HG03457 (cell line): Measurements from ENCODE around the gene MFSD2A.
"Not testable (repeated sequence)": the region's sequence is repeated elsewhere in the genome, so short reads cannot be mapped to it uniquely, and the experiment has no call there.

Experiments used
- ATAC-seq: cut with Tn5 transposase; IDR thresholded peaks from one replicate; pipeline ENCODE4 v1.9.1; 2021; ENCODE audit warnings: moderate number of reproducible peaks; ENCODE audit not compliant: unreplicated experiment

MFSD2A gene

GRCh38 chr1:39964552-39964951 lies 9.6 kb downstream of the MFSD2A start:
- ATAC-seq, result no peak

GRCh38 chr1:39965044-39965443 lies 10.1 kb downstream of the MFSD2A start:
- no peak for ATAC-seq

- ATAC-seq, result no peak
These were observed 14.1 kb downstream of the MFSD2A start for GRCh38 chr1:39969048-39969447.

GRCh38 chr1:39969531-39970270 lies 14.8 kb downstream of the MFSD2A start:
- no peak for ATAC-seq

- ATAC-seq, result no peak
These were observed 15.3 kb downstream of the MFSD2A start for GRCh38 chr1:39970274-39970673.

- no peak for ATAC-seq
These were observed 16.2 kb downstream of the MFSD2A start for GRCh38 chr1:39971138-39971537.

- no peak for ATAC-seq
These were observed 18.7 kb downstream of the MFSD2A start for GRCh38 chr1:39973503-39974135.

- no peak for ATAC-seq
These were observed 21.8 kb downstream of the MFSD2A start for GRCh38 chr1:39976732-39977131.

GRCh38 chr1:39977202-39977601 lies 22.3 kb downstream of the MFSD2A start:
- ATAC-seq, result no peak

- ATAC-seq, result no peak
These were observed 24.7 kb downstream of the MFSD2A start for GRCh38 chr1:39979654-39980053.

GRCh38 chr1:39980555-39981313 lies 25.8 kb downstream of the MFSD2A start:
- ATAC-seq, result no peak

GRCh38 chr1:39981385-39981784 lies 26.4 kb downstream of the MFSD2A start:
- no peak for ATAC-seq

GRCh38 chr1:39981945-39982344 lies 27.0 kb downstream of the MFSD2A start:
- ATAC-seq, result no peak

- not testable (repeated sequence) for ATAC-seq
These were observed 29.5 kb downstream of the MFSD2A start for GRCh38 chr1:39984480-39984879.

GRCh38 chr1:39984951-39985350 lies 30.0 kb downstream of the MFSD2A start:
- ATAC-seq, result no peak

- ATAC-seq, result no peak
These were observed 32.9 kb downstream of the MFSD2A start for GRCh38 chr1:39987869-39988268.

- no peak for ATAC-seq
These were observed 33.8 kb downstream of the MFSD2A start for GRCh38 chr1:39988618-39989343.

GRCh38 chr1:39990428-39990827 lies 35.5 kb downstream of the MFSD2A start:
- ATAC-seq, result no peak

GRCh38 chr1:39992234-39992633 lies 37.3 kb downstream of the MFSD2A start:
- no peak for ATAC-seq

- ATAC-seq, result no peak
These were observed 37.9 kb downstream of the MFSD2A start for GRCh38 chr1:39992888-39993287.

- ATAC-seq, result no peak
These were observed 41.0 kb downstream of the MFSD2A start for GRCh38 chr1:39995973-39996393.
